ENCODE measurements around the gene ARL6IP4.

The ARL6IP4 gene

GRCh38 chr12:122981036-122981471, 573 bp downstream of the ARL6IP4 start (continued):
- TF ChIP-seq ZNF501 (tag by site-specific recombination; IDR thresholded peaks at IDR 0.05) (peak; percentile 33; the same call in 1 of the 2 replicates), ZBTB26 (tag by site-specific recombination; optimal IDR thresholded peaks at IDR 0.05) (no peak)

DNA sequence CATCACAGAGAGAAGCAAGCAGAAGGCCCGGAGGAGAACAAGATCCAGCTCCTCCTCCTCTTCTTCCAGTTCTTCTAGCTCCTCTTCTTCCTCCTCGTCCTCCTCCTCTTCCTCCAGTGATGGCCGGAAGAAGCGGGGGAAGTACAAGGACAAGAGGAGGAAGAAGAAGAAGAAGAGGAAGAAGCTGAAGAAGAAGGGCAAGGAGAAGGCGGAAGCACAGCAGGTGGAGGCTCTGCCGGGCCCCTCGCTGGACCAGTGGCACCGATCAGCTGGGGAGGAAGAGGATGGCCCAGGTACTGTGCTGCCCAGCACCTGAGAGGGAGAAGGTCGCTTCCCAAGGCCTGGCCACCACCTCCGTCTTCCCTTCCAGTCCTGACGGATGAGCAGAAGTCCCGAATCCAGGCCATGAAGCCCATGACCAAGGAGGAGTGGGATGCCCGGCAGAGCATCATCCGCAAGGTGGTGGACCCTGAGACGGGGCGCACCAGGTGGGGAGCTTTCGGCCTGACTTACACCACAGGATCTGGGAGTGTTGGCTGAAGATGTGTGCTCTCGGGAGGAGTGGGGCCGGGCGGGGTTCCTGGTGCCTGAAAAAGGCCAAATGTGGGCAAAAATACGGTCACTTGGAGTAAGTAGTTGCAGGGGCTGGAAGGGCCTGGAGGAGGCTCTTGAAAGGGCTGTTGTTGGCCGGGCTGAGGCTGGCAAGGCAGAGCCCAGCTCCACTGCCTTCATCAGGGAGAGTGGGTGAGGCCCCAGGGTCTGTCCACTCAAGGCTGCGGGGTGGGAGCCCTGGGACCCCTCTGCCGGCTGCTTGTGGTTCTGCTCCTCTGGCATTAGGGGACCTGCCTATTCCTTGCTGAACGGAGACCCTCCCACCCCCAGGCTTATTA, 1.4 kb downstream of the ARL6IP4 start:
- TF ChIP-seq ZBTB17 (tag by site-specific recombination; IDR thresholded peaks at IDR 0.05): no peak
- TF ChIP-seq, protein P1, sequence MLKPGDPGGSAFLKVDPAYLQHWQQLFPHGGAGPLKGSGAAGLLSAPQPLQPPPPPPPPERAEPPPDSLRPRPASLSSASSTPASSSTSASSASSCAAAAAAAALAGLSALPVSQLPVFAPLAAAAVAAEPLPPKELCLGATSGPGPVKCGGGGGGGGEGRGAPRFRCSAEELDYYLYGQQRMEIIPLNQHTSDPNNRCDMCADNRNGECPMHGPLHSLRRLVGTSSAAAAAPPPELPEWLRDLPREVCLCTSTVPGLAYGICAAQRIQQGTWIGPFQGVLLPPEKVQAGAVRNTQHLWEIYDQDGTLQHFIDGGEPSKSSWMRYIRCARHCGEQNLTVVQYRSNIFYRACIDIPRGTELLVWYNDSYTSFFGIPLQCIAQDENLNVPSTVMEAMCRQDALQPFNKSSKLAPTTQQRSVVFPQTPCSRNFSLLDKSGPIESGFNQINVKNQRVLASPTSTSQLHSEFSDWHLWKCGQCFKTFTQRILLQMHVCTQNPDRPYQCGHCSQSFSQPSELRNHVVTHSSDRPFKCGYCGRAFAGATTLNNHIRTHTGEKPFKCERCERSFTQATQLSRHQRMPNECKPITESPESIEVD (tag by site-specific recombination; IDR thresholded peaks at IDR 0.05): no peak
- peak; percentile 31 for TF ChIP-seq ZBTB8A (tag by site-specific recombination; IDR thresholded peaks at IDR 0.05)
- peak; percentile 93 for TF ChIP-seq ZNF513 (tag by site-specific recombination; IDR thresholded peaks at IDR 0.05)
- TF ChIP-seq ZNF707 (tag by site-specific recombination; IDR thresholded peaks at IDR 0.05): no peak
- TF ChIP-seq ZNF155 (tag by site-specific recombination; IDR thresholded peaks at IDR 0.05): no peak
- 0 out of 2 replicates have a peak, but pooled peaks have one; percentile 11 for TF ChIP-seq ZNF366 (tag by site-specific recombination; conservative IDR thresholded peaks at IDR 0.05)
- TF ChIP-seq ZSCAN18 (tag by site-specific recombination; IDR thresholded peaks at IDR 0.05): no peak
- Histone ChIP-seq H3K9me3 (ENCODE audit: control insufficient read depth, insufficient read depth, low read depth, low read length) (no peaks in the 10 kb centered on the region), H3K36me3 (ENCODE audit: control insufficient read depth in 2 of 2, insufficient read depth in 1 of 2, low read length in 2 of 2) (peaks cover 0 to 51% of the 10 kb centered on the region in 2 experiments; a peak in 2 of 3 replicates), H3K4me1 (ENCODE audit: control insufficient read depth, insufficient read depth, low read length) (peaks cover 15% of the 10 kb centered on the region), H3K27ac (ENCODE audit: extremely low read depth, low read depth, low read length) (peak overlapping the region; percentile 87), H3K4me3 (ENCODE audit: low read depth, low read length) (peak overlapping the region; percentile 53)
- ChIA-PET CTCF (interaction anchor here (1.0 kb wide), 1 partner anchor 93 kb away, joined by 3 read pairs; no protein-coding TSS in a partner anchor), POLR2A (interaction anchor here (1.0 to 1.9 kb wide), 2 partner anchors 7 to 251 kb away, joined by 3 to 8 read pairs; partner anchors contain the start of genes MPHOSPH9 and OGFOD2)

GRCh38 chr12:122982477-122982815, 2.0 kb downstream of the ARL6IP4 start:
- peaks cover 15% of the 10 kb centered on the region for H3K4me1 ChIP-seq (ENCODE audit: control insufficient read depth, insufficient read depth, low read length)
- TF ChIP-seq ZFP69B (tag by site-specific recombination; IDR thresholded peaks at IDR 0.05) (no peak), KLF9 (tag by site-specific recombination; IDR thresholded peaks at IDR 0.05; ENCODE audit: low read depth) (peak; percentile 66), GLIS2 (tag by site-specific recombination; IDR thresholded peaks at IDR 0.05) (peak; percentile 32; the same call in 1 of the 2 replicates), ZFHX2 (tag by site-specific recombination; conservative IDR thresholded peaks at IDR 0.05) (0 out of 2 replicates have a peak, but pooled peaks have one; percentile 41), ZNF292 (tag by site-specific recombination; IDR thresholded peaks at IDR 0.05; ENCODE audit: borderline replicate concordance, low read depth) (no peak)
- peaks cover 0 to 49% of the 10 kb centered on the region in 2 experiments; a peak in 2 of 3 replicates for H3K36me3 ChIP-seq (ENCODE audit: control insufficient read depth in 2 of 2, insufficient read depth in 1 of 2, low read length in 2 of 2)
- POLR2A ChIA-PET: interaction anchor here (1.0 to 1.9 kb wide), 2 partner anchors 8 to 250 kb away, joined by 3 to 8 read pairs; partner anchors contain the start of genes MPHOSPH9 and OGFOD2
- H3K9me3 ChIP-seq (ENCODE audit: control insufficient read depth, insufficient read depth, low read depth, low read length): no peaks in the 10 kb centered on the region
- H3K27ac ChIP-seq (ENCODE audit: extremely low read depth, low read depth, low read length): peak overlapping the region; percentile 31; the same call in 1 of the 2 replicates
- CTCF ChIA-PET: no interaction called here
- H3K4me3 ChIP-seq (ENCODE audit: low read depth, low read length): no peak overlapping the region
